ENCODE results near the gene ZNF598.

DNA sequence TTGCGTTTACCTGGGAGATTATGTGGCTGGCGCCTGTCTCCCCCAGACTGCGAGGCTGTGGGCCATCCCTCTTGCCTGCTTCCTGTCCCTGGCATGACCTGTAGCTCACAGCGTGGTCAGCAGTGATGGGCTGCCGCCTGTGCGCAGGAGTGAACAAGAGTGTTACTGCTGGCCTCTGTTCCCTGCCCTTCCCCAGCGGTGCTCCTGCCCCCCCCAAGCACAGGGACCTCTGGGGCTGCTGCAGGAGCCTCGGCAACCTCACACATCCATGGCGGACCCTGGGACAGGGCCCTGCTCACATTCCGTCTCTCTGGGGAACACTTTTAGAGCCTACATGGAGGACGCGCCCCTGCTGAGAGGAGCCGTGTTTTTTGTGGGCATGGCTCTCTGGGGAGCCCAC is 48.8 kb upstream of the ZNF598 start:
- TF ChIP-seq CTCF (conservative IDR thresholded peaks at IDR 0.05; ENCODE audit: low read depth in 2 of 2) = no peak
- TF ChIP-seq EZH2 (IDR thresholded peaks at IDR 0.05; ENCODE audit: low read depth, unreplicated experiment) = no peak

Measured in GM23338 (cell line).